HG02870 (cell line): ENCODE results near the gene TNFRSF8.
"Not testable (repeated sequence)": the region's sequence is repeated elsewhere in the genome, so short reads cannot be mapped to it uniquely, and the experiment has no call there.

Source experiments
- ATAC-seq: cut with Tn5 transposase; IDR thresholded peaks from one replicate; pipeline ENCODE4 v1.9.1; 2021; ENCODE audit warnings: mild to moderate bottlenecking, moderate library complexity; ENCODE audit not compliant: unreplicated experiment

Gene TNFRSF8

DNA sequence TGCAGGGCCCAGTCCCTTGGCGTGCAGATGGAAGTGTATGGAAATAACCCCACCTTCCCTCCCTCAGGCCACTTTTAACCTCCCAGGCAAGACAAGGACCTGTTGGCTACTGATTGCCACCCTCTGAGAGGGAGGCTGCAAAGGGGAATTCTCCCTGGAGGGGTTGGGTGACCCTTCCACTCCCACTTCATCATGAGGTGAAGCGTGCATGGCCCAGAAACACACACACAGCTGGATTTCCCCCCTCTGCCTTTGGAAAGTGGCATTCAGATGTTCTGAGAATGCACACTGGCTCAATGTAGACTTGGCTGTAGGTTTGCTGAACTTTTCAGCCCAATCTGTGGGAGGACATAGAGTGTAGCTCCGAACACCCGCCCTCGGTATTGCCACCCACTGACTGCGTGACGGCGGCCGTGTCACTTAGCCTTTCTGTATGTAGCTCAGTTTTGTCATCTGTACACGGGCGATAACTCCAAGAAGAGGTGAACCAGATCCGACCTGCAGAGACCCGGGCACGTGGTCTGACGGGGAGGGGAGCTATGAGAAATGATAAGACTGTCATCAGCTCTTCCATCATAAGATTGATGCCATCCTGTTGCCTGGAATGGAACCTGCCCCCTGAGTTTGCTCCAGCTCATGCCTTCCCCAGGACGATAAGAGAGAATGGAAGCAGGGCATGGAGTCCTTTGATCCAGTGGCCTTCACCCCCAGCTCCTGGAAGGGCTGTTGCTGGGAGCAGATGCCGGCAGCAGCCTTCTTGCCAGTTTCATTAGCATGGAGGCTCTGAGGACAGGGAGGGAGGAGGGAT is 24.5 kb upstream of the TNFRSF8 start:
- ATAC-seq = no peak

GRCh38 chr1:12039164-12039525 is 24.0 kb upstream of the TNFRSF8 start:
- ATAC-seq = no peak

DNA sequence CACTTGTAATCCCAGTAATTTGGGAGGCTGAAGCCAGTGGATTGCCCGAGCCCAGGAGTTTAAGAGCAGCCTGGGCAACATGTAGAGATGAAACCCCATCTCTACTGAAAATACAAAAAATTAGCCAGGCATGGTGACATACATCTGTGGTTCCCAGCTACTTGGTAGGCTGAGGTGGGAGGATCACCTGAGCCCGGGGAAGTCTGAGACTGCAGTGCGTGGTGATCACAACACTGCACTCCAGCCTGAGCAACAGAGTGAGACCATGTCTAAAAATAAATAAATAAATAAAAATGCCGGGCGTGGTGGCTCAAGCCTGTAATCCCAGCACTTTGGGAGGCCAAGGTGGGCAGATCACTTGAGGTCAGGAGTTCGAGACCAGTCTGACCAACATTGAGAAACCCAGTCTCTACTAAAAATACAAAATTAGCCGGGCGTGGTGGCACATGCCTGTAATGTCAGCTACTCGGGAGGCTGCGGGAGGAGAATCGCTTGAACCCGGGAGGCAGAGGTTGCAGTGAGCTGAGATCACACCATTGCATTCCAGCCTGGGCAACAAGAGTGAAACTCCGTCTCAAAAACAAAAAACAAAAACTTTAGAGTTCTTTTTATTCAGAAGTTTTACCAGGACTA is 23.2 kb upstream of the TNFRSF8 start:
- not testable (repeated sequence) for ATAC-seq

DNA sequence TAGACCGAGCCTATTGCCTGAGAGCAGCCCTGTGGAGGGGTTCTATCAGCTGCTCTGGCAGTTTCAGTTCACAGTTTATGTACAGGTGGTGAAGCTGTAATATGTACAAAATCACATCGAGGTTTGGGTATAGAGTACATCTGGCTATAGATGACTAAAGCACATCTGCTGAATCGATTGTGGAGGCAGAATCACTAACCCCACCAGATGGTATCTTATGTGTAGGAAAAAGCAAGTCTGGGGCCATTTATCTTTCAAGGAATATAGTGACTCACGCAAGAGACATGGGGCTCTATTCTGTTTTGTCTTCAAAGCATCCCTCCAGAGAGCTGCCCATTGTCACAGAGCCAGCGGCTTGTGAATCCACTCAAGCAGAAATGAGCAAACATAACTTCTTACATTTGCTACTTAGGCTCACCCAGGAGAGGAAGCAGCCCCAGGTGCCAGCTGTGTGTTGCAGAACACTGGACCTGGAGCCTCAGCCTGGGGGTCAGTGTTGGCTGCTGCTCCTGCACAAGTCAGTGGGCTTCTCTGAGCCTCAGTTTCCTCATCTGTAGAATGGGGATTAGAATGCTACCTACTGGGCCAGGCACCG is 22.5 kb upstream of the TNFRSF8 start:
- peak; percentile 56 for ATAC-seq

- not testable (repeated sequence) for ATAC-seq
Measured at GRCh38 chr1:12044187-12044877, 18.8 kb upstream of the TNFRSF8 start.

GRCh38 chr1:12046749-12047119 is 16.4 kb upstream of the TNFRSF8 start:
- ATAC-seq = no peak

GRCh38 chr1:12047120-12047876 is 15.8 kb upstream of the TNFRSF8 start:
- peak; percentile 34 for ATAC-seq

DNA sequence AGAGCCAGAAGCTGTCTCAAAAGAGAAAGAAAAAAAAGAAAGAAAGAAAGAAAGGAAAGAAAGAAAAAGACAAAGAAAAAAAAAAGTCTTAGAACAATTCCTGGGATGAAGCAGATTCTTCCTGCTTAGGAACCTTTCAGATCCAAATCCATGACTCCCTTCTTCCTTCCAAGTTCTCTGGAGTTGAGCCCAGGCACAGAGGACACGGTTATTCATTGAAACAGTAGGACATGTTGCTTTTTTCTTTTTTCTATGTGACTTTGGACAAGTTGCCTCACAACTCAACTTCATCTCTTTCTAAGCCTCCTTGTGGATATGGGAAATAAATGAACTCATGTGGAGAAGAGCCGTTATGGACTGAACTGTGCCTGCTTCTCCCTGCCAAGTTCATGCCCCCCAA is 14.7 kb upstream of the TNFRSF8 start:
- no peak for ATAC-seq

GRCh38 chr1:12049616-12050015 is 13.5 kb upstream of the TNFRSF8 start:
- ATAC-seq = no peak

- ATAC-seq = no peak
Measured at GRCh38 chr1:12051361-12051760, 11.7 kb upstream of the TNFRSF8 start.

- peak; percentile 52 for ATAC-seq
Measured at GRCh38 chr1:12052008-12052573, 11.0 kb upstream of the TNFRSF8 start.

GRCh38 chr1:12052997-12053686 is 10.0 kb upstream of the TNFRSF8 start:
- no peak for ATAC-seq

DNA sequence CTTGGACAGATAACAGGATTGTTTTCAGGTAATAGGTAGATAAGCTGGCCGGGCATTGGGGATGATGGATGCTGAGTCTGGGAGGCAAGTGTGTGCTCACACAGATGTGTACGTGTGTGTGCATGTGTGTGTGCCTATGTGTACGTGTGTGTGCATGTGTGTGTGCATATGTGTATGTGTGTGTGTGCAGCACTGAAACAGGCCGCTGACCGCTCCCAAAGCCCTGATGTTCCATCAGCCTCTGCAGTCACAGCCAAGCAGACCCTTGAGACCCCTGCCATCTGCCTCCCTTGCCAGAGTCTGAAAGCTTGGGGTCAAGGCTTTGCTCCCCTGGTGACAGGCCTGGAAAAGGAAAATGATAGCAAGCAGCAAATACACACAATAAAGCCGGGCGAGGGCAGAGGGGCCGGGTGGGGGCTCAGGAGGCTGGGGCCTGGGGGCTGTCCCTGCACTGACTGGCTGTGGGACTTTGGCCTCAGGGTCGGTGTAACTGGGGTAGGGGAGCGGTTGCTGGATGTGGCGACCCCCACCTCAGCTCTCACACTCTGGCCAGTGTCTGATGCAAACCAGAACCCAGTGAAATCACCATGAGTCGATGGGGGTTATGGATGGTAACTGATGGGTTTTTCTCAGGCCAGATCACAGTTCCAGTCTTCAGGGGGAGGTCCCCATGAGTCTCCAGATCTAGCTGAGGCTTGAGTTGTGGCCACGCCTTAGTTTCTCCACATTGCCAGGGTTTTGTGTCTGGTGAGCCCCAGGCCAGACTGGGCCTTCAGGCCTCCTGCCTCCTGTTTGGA is 9.2 kb upstream of the TNFRSF8 start:
- ATAC-seq = peak; percentile 25

- ATAC-seq = no peak
Measured at GRCh38 chr1:12055259-12055658, 7.8 kb upstream of the TNFRSF8 start.

DNA sequence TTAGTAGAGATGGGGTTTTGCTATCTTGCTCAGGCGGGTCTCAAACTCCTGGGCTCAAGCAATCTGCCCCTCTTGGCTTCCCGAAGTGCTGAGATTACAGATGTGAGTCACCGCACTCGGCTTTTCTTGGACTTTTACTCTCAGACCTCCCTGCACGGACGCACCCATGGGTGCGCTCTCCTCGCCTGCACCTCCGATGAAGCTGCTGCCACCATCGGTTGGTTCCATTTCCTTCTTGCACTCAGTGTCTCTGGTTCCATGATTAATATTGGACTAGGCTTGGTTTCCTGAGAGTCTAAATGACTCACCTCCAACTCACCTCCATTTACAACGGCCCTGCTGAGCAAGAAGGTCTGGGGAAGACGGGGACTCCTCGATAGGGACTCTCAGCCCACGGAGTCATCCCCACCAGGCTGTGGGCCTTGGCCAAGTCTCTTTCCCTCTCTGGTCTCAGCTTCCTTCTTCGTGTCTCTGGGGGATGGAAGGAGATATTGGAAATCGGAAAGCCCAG is 6.7 kb upstream of the TNFRSF8 start:
- no peak for ATAC-seq

- ATAC-seq = no peak
Measured at GRCh38 chr1:12057382-12057781, 5.7 kb upstream of the TNFRSF8 start.

GRCh38 chr1:12057940-12058687 is 5.0 kb upstream of the TNFRSF8 start:
- ATAC-seq = no peak

DNA sequence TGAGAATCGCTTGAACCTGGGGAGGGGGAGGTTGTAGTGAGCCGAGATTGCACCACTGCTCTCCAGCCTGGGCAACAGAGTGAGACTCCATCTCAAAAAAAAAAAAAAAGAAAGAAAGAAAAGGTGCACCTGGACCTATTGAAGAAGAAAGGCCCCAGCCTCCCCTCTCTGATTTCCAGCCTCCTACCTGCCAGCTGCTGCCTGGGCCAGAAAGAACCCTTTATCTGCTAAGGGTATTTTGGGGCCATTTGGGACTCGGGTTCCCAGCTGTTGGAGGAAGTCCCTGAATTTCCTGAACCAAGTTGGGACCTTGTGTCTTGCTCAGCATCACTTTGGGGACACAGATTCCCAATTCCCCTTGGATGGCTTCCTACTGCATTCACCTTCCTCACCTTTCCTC is 3.9 kb upstream of the TNFRSF8 start:
- no peak for ATAC-seq
